Hepatocyte (in vitro differentiated cells): ENCODE data around the gene BICD1.

ENCODE experiments used
- EZH2 ChIP-seq: fragments of 200-600 bp; sonication (generic); IDR thresholded peaks from 2 replicates; pipeline ENCODE4 v1.6.1; 2016; ENCODE audit warnings: antibody characterized with exemption, mild to moderate bottlenecking, borderline replicate concordance
- EZH2phosphoT487 ChIP-seq: fragments of 200-600 bp; sonication (generic); IDR thresholded peaks from one replicate; pipeline ENCODE4 v1.6.1; 2018; ENCODE audit warnings: antibody characterized with exemption, mild to moderate bottlenecking, low read depth, moderate library complexity; ENCODE audit not compliant: unreplicated experiment, severe bottlenecking
- TF ChIP-seq, protein P1 (sequence below): fragments of 200-600 bp; sonication (generic); IDR thresholded peaks from 2 replicates; pipeline ENCODE4 v1.5.1; 2016; ENCODE audit warnings: antibody characterized with exemption, mild to moderate bottlenecking; ENCODE audit not compliant: poor library complexity

DNA sequence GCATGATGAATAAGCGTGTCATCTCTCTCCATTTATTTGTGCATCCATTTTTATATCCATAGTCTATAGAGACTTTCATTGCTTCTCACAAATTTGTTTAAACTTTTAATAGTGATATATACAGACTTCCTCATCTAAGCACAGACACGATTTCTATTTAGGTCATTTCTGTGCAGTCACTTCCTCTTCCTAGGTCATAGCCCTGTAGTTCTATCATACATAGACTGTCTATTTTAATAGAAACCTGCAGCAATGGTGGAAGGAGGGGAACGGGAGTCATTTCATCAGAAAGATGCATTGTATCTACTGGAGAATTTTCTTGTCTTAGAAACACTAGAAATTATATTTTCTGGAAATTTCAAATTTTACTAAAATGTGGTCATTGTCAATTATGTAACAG, 159.3 kb downstream of the BICD1 start:
- TF ChIP-seq EZH2 (no peak), EZH2phosphoT487 (no peak)
- TF ChIP-seq, protein P1, sequence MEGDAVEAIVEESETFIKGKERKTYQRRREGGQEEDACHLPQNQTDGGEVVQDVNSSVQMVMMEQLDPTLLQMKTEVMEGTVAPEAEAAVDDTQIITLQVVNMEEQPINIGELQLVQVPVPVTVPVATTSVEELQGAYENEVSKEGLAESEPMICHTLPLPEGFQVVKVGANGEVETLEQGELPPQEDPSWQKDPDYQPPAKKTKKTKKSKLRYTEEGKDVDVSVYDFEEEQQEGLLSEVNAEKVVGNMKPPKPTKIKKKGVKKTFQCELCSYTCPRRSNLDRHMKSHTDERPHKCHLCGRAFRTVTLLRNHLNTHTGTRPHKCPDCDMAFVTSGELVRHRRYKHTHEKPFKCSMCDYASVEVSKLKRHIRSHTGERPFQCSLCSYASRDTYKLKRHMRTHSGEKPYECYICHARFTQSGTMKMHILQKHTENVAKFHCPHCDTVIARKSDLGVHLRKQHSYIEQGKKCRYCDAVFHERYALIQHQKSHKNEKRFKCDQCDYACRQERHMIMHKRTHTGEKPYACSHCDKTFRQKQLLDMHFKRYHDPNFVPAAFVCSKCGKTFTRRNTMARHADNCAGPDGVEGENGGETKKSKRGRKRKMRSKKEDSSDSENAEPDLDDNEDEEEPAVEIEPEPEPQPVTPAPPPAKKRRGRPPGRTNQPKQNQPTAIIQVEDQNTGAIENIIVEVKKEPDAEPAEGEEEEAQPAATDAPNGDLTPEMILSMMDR: no peak
